Myocyte (in vitro differentiated cells): ENCODE data around the gene HNF1B. TPM values are rescaled to one million over a fixed set of nuclear protein-coding genes. Genes with fewer than 3 reads are reported as not detected.

ENCODE experiments used
- DNase-seq: peaks from one replicate; pipeline ENCODE4 v3.0.0-alpha.2; 2012; ENCODE audit warnings: low read depth
- total RNA-seq: library from RNA; depleted of rRNA; stranded (reverse); fragments of >200 nt; gene quantifications from 2 replicates; pipeline ENCODE4 v1.2.3, GENCODE V29; 2014

Gene HNF1B
- total RNA-seq, 1 donor from 2014 or later: not detected

GRCh38 chr17:37674511-37674910 lies 70.3 kb downstream of the HNF1B start:
- DNase-seq: no peak

DNA sequence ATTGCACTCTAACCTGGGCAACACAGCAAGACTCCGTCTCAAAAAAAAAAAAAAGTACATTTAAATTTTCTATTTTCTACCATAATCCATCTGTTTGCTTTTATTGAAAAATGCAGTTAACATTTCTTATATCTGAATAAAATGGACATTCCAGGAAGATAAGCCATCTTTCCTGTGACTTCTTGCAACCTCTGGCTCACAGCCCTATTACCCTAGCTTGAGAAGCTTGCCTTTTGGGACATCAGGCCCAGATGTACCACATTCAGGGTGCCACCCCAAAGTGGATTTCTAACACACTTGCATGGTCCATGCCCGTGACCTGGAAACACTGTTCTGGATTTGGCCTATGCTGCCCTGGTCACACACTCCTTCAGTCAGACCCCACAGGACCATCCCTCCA lies 71.5 kb downstream of the HNF1B start:
- DNase-seq: no peak

- peak; percentile 17 for DNase-seq
Measured at GRCh38 chr17:37672548-37673078, 72.2 kb downstream of the HNF1B start.

DNA sequence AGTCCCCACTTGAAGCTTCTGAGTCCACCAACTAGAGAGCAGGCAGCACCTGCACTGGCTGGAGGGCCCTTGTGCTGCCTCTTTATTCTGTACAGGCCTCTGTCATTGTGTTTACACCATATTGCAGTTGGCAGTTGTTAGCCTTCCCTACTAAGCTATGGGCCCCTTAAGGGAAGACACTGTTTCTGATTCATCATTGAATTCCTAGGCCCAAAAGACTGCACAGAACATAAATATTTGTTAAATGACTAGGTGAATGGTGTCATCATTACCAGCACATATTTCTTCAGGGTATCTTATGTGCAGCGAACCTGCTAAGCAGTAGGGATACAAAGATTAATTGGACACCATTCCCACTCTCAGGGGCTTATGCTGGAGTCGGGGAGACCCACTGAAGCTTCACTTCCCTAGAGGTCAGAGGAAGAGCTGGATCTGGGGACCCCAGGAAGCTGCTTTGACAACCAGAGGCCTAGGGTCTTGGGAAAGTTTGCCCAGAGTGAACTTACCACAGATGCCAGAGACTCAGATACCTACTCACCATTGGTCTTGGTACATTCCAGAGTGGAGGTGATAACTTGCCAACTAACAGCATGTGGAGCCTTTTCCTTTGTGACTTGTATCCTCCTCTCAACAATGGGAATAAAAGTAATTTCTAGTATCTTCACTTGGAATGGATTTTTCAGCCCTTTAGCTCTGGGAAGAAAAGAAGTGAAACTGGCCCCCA lies 72.9 kb downstream of the HNF1B start:
- peak; percentile 4 for DNase-seq

- no peak for DNase-seq
Measured at GRCh38 chr17:37671028-37671823, 73.6 kb downstream of the HNF1B start.

DNA sequence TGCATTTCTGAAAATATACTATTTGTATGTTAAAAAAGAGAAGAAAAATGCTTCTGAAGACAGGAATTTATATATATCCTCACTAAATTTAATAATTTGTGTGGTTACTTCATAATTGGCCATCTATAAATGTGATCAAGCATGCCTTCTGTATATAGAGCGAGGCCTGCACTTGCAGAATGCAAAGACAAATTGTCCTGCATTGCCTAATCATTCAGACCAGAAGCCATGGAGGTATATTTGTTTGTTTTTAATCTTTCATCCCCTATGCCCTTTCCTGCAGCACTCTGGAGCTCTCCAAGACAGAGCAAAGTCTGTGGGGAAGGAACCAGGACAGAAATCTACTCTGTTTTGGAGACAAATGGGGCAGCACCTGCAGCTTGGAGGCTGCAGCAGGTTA lies 77.8 kb downstream of the HNF1B start:
- DNase-seq: no peak

DNA sequence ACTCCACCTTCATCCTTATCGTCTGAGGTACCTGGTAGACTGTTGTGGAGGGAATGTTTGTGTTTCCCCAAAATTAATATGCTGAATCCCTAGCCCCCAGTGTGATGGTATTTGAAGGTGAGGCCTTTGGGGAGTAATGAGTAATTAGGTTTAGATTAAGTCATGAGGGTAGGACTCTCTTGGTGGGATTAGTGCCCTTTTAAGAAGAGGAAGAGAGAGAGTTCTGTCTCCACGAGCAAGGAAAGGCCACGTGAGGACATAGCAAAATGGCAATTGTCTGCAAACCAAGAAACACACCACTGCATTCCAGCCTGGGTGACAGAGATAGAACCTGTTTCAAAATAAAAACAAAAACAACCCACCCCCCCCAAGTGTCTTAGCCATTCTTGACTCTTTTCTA lies 80.6 kb downstream of the HNF1B start:
- no peak for DNase-seq

DNA sequence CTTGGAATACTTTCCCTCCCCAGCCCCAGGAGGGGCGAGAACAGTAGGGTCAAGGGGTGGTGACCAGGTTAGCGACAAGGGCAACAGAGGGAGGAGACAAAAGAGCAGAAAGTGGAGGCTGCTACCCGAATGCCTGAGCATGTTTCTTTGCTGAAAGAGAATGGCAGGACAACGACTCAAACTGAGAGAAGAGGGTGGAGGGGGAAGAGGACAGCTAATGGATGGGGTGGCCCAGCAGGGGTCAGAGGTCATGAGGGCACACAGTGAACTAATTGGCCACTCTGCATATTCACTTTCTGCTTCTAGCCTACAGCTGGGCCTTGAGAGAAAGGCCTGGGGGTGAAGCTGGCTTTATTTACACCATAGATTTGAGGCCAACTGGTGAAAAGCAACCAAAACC lies 82.5 kb downstream of the HNF1B start:
- DNase-seq: no peak

DNA sequence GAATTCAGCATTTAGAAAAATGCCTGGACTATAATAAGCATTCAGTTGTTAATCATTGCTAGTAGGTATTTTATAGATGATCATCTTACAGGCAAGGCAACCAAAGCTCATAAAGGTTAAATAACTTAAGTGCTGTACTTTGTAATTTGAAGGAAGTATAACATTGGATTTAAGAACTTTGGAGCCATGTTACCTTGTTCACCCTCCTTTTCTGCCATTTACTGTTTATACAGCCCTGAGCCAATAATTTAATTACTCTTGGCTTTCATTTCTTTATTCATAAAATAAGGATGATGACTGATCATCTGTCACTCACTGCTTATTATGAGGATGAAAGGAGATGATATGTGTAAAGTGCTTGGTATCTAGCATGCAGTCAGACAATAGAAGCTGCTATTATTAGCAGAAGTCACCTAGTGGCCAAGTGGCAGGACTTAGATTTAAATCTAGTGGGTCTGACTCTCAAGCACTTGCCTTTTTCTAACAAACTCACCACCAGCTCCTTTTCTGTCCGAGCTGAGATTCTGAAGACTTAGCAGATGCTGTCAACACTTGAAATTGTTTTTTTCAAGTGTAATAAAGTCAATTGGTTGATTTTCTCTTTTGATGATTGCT lies 83.4 kb downstream of the HNF1B start:
- DNase-seq: no peak

DNA sequence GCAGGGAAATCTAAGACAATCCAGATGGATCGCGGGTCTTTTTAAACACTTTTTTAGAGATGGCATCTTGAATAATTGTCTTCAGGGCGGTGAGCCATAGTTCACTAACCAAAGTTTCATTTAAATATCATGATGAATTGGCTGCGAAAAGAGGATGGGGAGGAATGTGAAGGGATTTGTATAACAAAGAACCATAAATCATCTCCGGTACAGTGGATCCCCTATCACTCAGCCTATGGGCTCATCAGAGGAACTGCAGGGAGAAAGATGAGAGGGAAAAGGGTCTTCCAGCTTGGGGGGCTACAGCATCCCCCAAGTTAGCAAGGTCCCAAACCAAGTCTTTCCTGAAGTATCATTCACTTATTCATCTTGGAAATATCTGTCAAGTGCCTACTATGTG lies 84.9 kb downstream of the HNF1B start:
- no peak for DNase-seq

DNA sequence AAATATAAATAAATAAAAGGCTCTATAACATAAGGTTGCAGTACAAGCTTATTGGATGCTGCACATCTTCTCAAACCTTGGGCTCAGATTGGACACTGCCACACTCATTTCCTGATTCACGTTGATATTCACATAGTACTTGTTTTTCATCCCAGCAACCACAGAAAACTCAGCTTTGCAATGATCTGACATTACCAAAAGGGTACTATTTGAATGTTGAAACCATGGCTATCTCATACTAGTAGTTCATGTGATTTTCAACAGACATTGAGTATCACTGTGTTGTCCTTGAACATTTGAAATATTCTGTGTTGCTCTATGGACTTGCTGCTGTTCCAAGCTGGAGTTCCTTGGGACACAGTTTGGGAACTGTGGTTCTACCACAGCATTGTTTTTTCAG lies 87.7 kb downstream of the HNF1B start:
- no peak for DNase-seq

DNA sequence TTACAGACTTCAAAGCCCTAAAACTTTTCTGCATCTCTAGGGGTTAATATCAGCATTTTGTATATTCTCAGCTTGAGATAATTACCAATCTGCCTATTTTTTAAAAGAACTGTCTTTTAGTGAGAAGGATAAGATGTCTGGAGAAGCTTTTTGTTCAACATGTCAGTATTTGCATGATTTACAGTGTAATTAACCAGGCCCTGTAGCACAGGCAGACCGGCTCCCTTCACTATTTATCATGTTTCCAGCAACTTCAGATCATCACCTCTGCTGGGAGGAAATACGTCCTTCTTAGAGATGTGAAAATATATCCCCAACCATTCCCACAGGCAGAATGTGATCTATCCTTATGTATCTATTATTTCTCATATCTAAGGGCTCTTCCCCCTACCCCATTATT lies 93.0 kb downstream of the HNF1B start:
- DNase-seq: no peak

DNA sequence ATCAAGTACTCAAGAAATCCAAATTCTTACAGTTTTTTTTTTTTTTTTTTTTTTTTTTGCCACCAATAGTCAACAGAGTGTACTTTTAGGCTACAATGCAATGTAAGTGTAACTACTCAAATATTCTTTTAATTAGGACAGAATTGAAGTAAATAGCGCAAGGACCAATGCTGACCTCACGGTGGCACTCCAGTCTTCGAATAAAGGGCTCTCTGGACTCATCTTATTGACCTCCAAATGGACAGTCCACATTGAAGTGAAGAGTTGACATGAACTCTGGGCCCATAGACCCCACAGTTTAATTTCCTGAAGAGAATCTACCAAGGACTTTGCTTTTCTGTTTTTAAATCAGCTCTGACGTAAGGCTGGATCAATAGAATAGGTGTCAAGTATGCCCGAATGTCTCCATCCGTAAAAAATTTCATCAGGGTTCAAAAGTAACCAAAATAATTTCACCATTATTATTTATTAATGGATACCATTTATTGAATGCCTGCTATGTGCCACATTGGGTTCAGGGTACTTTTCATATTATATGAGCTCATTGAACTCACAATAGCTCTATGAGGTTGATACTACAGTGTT lies 94.3 kb downstream of the HNF1B start:
- peak; percentile 56 for DNase-seq

- peak; percentile 30 for DNase-seq
Measured at GRCh38 chr17:37648555-37648954, 96.3 kb downstream of the HNF1B start.

DNA sequence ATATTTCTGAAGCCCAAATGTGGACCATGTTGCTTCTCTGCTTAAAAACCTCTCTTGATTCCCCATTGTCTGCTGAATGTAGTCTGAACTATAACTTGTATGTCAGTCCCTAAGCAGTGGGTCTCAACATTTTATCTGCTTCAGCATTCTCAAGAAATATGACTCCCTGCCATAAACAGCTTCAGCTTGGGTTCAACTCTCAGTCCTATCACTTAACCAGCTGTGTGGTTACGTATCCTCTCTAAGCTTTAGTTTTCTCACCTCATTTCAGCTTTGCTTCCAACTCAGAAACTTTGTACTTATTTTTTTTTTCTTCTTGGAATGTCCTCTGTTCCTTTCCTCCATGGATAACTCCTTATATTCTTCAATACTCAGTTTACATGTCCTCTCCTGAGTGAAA lies 97.0 kb downstream of the HNF1B start:
- no peak for DNase-seq

- DNase-seq: no peak
Measured at GRCh38 chr17:37643869-37644268, 101.0 kb downstream of the HNF1B start.

DNA sequence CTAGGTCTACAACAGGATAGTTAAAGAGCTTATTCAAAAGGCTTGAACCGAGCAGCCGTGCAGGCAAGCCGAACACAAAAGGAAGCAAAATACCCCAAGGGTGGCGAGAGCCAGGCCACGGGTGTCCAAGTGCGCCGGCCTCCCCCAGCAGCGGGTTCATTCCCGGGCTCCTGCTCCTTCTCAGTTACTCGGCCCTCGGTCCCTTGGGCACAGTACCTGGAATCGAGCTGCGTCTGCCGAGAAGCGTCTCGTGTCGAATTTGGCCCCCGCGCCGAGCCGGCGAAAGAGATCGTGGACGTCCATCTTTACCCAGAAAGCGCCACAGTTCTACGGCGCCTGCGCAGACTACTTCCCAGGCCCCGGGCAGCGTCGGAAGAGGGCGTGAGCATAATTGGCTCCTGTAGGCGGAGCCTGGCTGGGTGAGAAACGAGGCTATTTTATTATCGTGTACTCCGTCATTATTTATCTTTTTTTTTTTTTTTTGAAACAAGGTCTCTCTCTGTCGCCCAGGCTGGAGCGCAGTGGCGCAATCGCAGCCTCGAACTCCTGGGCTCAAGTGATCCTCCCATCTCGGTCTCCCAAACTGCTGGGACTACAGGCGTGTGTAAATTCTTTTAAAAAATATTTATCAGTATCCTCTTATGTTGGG lies 101.6 kb downstream of the HNF1B start, which contains the start of gene DDX52:
DDX52 (minus strand) TSS at position 329 of the 649 bp plus-strand sequence; CDS start at position 303, 26 bp downstream.
- DNase-seq: peak; percentile 94

GRCh38 chr17:37642681-37643080 lies 102.2 kb downstream of the HNF1B start:
- DNase-seq: peak; percentile 37

DNA sequence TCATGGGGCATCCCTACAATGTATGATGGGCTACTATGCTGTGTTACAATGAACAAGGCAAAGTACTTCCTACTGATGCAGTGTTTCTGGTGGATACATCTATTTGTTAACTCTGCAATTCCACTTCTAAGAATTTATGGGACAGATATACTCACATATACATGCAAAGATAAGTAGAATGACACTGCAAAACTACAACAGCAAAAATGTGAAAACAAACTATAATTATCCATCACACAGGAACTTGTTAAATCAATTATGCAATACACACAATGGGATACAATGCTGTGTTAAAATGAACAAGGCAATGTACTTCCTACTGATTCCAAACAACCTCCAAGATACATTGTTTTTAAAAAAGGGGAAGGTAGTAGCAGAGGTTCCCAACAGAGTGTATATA lies 104.8 kb downstream of the HNF1B start:
- DNase-seq: no peak

GRCh38 chr17:37637956-37638355 lies 106.9 kb downstream of the HNF1B start:
- DNase-seq: no peak
